Measurements from ENCODE around the gene SLC39A3. TPM values are rescaled to one million over a fixed set of nuclear protein-coding genes. Genes with fewer than 3 reads are reported as not detected.
A peak's percentile ranks its signal among the peaks of the same experiment; 100 is the strongest.

Gene SLC39A3
- total RNA-seq, 5 donors from 2014 or later (not counting 1 experiment from before 2014, with no cell fraction given) = 13.2 to 24.5 (median 19.6) TPM

DNA sequence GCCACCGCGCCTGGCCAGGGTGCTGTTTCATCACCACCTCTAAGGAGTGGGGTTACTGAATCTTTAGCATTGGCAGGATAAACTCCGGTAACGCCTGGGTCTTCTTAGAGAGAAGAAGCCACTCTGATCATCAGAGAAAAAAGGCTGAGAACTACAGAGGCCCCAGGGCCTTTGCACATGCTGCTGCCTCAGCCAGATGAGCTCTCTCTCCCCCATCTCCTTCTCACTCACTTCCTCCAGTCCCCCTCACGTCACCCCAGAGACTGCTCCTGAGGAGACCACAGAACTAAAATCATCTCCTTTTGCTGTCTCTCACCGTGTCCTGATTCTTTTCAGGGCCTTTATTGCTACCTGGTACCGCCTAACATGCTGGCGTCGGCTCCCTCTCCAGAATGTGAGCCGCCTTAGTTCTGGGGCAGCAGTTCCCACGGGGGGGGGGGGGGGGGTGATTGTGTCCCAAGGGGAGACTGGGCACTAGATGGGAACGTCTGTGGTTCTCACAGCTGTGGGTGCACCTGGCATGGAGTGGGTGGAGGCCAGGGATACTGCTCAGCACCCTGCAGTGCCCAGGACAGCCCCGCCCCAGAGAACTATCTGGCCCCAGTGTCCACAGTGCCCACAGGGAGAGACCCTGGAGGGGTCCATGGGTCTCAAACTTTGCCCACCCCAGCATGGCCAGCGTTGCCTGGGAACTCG, 13.5 kb downstream of the SLC39A3 start:
- DNase-seq = no peak
- no peak overlapping the region for H3K4me3 Mint-ChIP-seq
- POLR2A ChIA-PET = no interaction called here

DNA sequence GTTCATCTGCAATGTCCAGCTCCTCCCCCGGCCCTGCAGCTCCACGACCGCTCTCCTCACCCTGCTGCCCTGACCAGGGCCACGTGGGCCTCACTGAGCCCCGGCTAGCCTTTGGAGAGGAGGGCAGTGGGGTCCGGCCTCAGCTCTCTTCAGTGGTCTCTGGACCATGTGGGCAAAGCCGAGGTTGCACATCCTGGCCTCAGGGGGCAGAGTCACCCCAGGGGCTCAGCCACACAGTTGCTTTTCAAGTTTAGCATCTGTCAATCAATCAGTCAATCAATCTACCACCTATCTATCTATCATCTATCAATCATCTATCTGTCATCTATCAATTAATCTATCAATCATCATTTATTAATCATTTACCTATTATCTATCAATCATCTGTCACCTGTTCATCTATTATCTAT, 15.7 kb downstream of the SLC39A3 start:
- ChIA-PET CTCF (no interaction called here), POLR2A (no interaction called here)
- Histone ChIP-seq H3K27me3 (replicated peaks in 1 of 2; ENCODE audit: control insufficient read depth in 2 of 2, extremely low read depth in 1 of 2, insufficient read depth in 2 of 2, low read length in 1 of 2) (peaks cover 3 to 70% of the 10 kb centered on the region in 2 experiments), H3K27ac (ENCODE audit: low read length) (no peak overlapping the region), H3K36me3 (ENCODE audit: control insufficient read depth in 2 of 2, extremely low read depth in 1 of 2, insufficient read depth in 1 of 2, low read length in 1 of 2) (no peaks in the 10 kb centered on the region), H3K4me3 (ENCODE audit: control insufficient read depth in 1 of 2, extremely low read depth in 1 of 2, low read length in 1 of 2) (no peak overlapping the region), H3K9me3 (no peaks in the 10 kb centered on the region), H3K4me1 (ENCODE audit: control insufficient read depth in 1 of 2, extremely low read depth in 1 of 2, insufficient read depth in 2 of 2, low read length in 2 of 2) (peaks cover 2 to 23% of the 10 kb centered on the region in 2 experiments)
- no peak for DNase-seq
- peaks cover 18 to 48% of the 10 kb centered on the region in 2 donors for H3K27me3 Mint-ChIP-seq
- H3K36me3 Mint-ChIP-seq = no peaks in the 10 kb centered on the region
- H3K4me1 Mint-ChIP-seq = peaks cover 0 to 11% (median 7%) of the 10 kb centered on the region in 3 donors
- H3K4me3 Mint-ChIP-seq = no peak overlapping the region
- no peak overlapping the region for H3K27ac Mint-ChIP-seq
- no peaks in the 10 kb centered on the region for H3K9me3 Mint-ChIP-seq
- ATAC-seq (replicated peaks in 1 of 4) = no peak
- 67% methylated on average over 6 of the region's 7 CpGs for WGBS (ENCODE audit: insufficient coverage)

More for the DNA sequence above, 13.5 kb downstream of the SLC39A3 start:
- H3K9me3 ChIP-seq = no peaks in the 10 kb centered on the region
- Mint-ChIP-seq H3K36me3 (no peaks in the 10 kb centered on the region), H3K9me3 (no peaks in the 10 kb centered on the region), H3K4me1 (peaks cover 0 to 7% (median 3%) of the 10 kb centered on the region in 3 donors), H3K27ac (no peak overlapping the region), H3K27me3 (peaks cover 14 to 39% of the 10 kb centered on the region in 2 donors)
- WGBS (ENCODE audit: insufficient coverage) = 58% methylated on average over 15 of the region's 15 CpGs
- no peak for ATAC-seq (replicated peaks in 1 of 4)
- peaks cover 3 to 56% of the 10 kb centered on the region in 2 experiments for H3K27me3 ChIP-seq (replicated peaks in 1 of 2; ENCODE audit: control insufficient read depth in 2 of 2, extremely low read depth in 1 of 2, insufficient read depth in 2 of 2, low read length in 1 of 2)
- CTCF ChIA-PET = no interaction called here
- no peak overlapping the region for H3K27ac ChIP-seq (ENCODE audit: low read length)
- H3K4me3 ChIP-seq (ENCODE audit: control insufficient read depth in 1 of 2, extremely low read depth in 1 of 2, low read length in 1 of 2) = no peak overlapping the region
- H3K36me3 ChIP-seq (ENCODE audit: control insufficient read depth in 2 of 2, extremely low read depth in 1 of 2, insufficient read depth in 1 of 2, low read length in 1 of 2) = no peaks in the 10 kb centered on the region
- peaks cover 0 to 11% of the 10 kb centered on the region in 2 experiments for H3K4me1 ChIP-seq (ENCODE audit: control insufficient read depth in 1 of 2, extremely low read depth in 1 of 2, insufficient read depth in 2 of 2, low read length in 2 of 2)

DNA sequence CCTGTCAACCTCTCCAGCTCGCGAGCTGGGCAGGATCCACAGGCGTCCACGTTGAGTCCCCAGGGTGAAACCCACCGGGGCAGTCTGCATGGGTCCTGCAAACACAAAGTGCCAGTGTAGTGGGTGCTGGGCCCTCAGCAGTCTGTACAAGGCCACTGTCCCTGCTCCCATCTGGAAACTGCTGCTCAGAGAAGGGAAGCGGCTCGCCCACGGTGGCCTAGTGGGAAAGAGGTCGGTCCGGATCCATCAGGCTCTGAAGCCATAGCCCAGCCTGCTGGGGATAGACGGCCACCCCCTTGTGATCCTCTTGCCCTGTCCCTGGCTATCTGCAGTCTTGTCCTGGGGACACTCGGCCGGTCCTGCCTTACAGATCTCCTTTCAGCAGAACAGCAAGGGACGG, 16.1 kb downstream of the SLC39A3 start:
- Mint-ChIP-seq H3K27me3 (peaks cover 18 to 52% of the 10 kb centered on the region in 2 donors), H3K4me1 (peaks cover 0 to 11% (median 7%) of the 10 kb centered on the region in 3 donors), H3K4me3 (no peak overlapping the region), H3K27ac (no peak overlapping the region), H3K9me3 (no peaks in the 10 kb centered on the region), H3K36me3 (no peaks in the 10 kb centered on the region)
- Histone ChIP-seq H3K27me3 (replicated peaks in 1 of 2; ENCODE audit: control insufficient read depth in 2 of 2, extremely low read depth in 1 of 2, insufficient read depth in 2 of 2, low read length in 1 of 2) (peaks cover 3 to 74% of the 10 kb centered on the region in 2 experiments), H3K27ac (ENCODE audit: low read length) (no peak overlapping the region), H3K9me3 (no peaks in the 10 kb centered on the region), H3K4me1 (ENCODE audit: control insufficient read depth in 1 of 2, extremely low read depth in 1 of 2, insufficient read depth in 2 of 2, low read length in 2 of 2) (peaks cover 2 to 23% of the 10 kb centered on the region in 2 experiments), H3K36me3 (ENCODE audit: control insufficient read depth in 2 of 2, extremely low read depth in 1 of 2, insufficient read depth in 1 of 2, low read length in 1 of 2) (no peaks in the 10 kb centered on the region), H3K4me3 (ENCODE audit: control insufficient read depth in 1 of 2, extremely low read depth in 1 of 2, low read length in 1 of 2) (no peak overlapping the region)
- POLR2A ChIA-PET = no interaction called here
- CTCF ChIA-PET = no interaction called here
- no peak for ATAC-seq (replicated peaks in 1 of 4)
- WGBS (ENCODE audit: insufficient coverage) = 87% methylated on average over 14 of the region's 14 CpGs
- no peak for DNase-seq

DNA sequence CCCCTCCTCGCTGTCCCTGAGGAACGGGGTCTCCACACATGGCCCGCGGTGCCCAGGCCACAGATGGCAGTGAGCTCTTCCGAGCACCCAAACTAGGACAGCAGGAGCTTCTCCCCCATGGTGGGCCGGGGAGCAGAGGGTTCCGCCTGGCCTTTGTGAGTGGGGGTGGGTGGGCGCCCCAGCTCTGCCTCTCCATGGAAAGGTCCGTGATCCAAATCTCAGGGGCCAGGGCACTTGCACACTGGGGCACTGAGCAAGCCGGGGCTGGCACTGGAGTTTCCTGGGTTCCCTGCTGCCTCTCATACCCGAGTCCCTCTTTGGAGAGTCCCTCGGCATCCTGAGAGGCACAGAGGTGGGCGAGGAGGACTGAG, 16.5 kb downstream of the SLC39A3 start:
- no peak for ATAC-seq (replicated peaks in 1 of 4)
- WGBS (ENCODE audit: insufficient coverage) = 85% methylated on average over 11 of the region's 13 CpGs
- no peak for DNase-seq
- ChIA-PET POLR2A (no interaction called here), CTCF (no interaction called here)
- H3K4me3 Mint-ChIP-seq = peak overlapping the region in 1 of 3 donors; percentile 49
- H3K27me3 Mint-ChIP-seq = peaks cover 18 to 56% of the 10 kb centered on the region in 2 donors
- no peaks in the 10 kb centered on the region for H3K36me3 Mint-ChIP-seq
- Histone ChIP-seq H3K27me3 (replicated peaks in 1 of 2; ENCODE audit: control insufficient read depth in 2 of 2, extremely low read depth in 1 of 2, insufficient read depth in 2 of 2, low read length in 1 of 2) (peaks cover 3 to 78% of the 10 kb centered on the region in 2 experiments), H3K27ac (ENCODE audit: low read length) (no peak overlapping the region), H3K36me3 (ENCODE audit: control insufficient read depth in 2 of 2, extremely low read depth in 1 of 2, insufficient read depth in 1 of 2, low read length in 1 of 2) (no peaks in the 10 kb centered on the region), H3K9me3 (no peaks in the 10 kb centered on the region), H3K4me3 (ENCODE audit: control insufficient read depth in 1 of 2, extremely low read depth in 1 of 2, low read length in 1 of 2) (no peak overlapping the region), H3K4me1 (ENCODE audit: control insufficient read depth in 1 of 2, extremely low read depth in 1 of 2, insufficient read depth in 2 of 2, low read length in 2 of 2) (peaks cover 2 to 23% of the 10 kb centered on the region in 2 experiments)
- H3K9me3 Mint-ChIP-seq = no peaks in the 10 kb centered on the region
- H3K27ac Mint-ChIP-seq = no peak overlapping the region
- H3K4me1 Mint-ChIP-seq = peaks cover 0 to 11% (median 7%) of the 10 kb centered on the region in 3 donors

DNA sequence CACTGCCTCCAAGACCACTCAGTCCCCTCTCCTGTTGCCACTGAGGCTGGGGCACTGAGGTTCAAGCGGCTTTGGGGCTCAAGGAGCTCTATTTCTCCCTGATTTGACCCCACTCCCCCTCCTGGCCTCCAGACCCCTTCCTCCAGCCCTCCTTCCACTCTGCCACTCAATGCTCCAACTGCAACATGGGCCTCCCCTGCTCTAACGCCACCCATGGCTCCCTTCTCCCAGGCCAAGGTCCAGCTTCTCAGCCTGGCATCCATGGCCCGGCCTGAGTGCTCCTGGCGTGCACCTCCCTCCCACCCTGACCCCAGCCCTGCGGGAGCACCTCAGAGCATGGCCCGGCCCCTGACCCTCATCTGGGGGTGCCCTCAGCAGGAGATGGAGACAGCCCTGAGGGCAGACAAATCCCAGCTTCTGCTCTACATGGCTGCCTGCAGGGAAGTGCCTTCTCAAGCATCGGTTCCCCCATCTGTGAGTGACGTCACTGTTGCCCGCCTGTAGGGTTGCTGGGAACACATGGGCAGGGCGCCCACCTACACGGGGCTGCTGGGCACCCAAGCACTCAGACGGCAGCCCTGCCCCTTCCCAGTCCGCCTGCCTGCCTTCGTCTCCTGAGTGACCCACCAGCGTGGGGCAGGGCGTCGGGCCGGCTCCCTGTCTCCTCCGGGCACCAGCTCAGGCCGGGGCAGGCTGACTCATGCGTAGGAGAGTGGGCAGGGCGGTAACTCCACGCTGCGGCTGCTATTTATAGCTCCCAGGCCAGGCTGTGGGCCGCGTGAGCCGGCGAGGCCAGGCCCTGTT, 17.1 kb downstream of the SLC39A3 start:
- DNase-seq = no peak
- H3K27me3 Mint-ChIP-seq = peaks cover 22 to 58% of the 10 kb centered on the region in 2 donors
- CTCF ChIA-PET = no interaction called here
- H3K27ac Mint-ChIP-seq = no peak overlapping the region
- peaks cover 3 to 82% of the 10 kb centered on the region in 2 experiments for H3K27me3 ChIP-seq (replicated peaks in 1 of 2; ENCODE audit: control insufficient read depth in 2 of 2, extremely low read depth in 1 of 2, insufficient read depth in 2 of 2, low read length in 1 of 2)
- no peak for ATAC-seq (replicated peaks in 1 of 4)
- no peaks in the 10 kb centered on the region for H3K36me3 ChIP-seq (ENCODE audit: control insufficient read depth in 2 of 2, extremely low read depth in 1 of 2, insufficient read depth in 1 of 2, low read length in 1 of 2)
- 76% methylated on average over 26 of the region's 28 CpGs for WGBS (ENCODE audit: insufficient coverage)
- no peak overlapping the region for H3K27ac ChIP-seq (ENCODE audit: low read length)
- no peaks in the 10 kb centered on the region for H3K36me3 Mint-ChIP-seq
- H3K4me3 ChIP-seq (ENCODE audit: control insufficient read depth in 1 of 2, extremely low read depth in 1 of 2, low read length in 1 of 2) = no peak overlapping the region
- H3K4me1 ChIP-seq (ENCODE audit: control insufficient read depth in 1 of 2, extremely low read depth in 1 of 2, insufficient read depth in 2 of 2, low read length in 2 of 2) = peaks cover 2 to 23% of the 10 kb centered on the region in 2 experiments
- POLR2A ChIA-PET = interaction anchor here in 1 of 2 donors (0.7 kb wide), 1 partner anchor 32 kb away, joined by 3 read pairs; no protein-coding TSS in a partner anchor
- H3K9me3 Mint-ChIP-seq = no peaks in the 10 kb centered on the region
- H3K4me1 Mint-ChIP-seq = peaks cover 0 to 11% (median 7%) of the 10 kb centered on the region in 3 donors
- H3K4me3 Mint-ChIP-seq = peak overlapping the region in 1 of 3 donors; percentile 49
- H3K9me3 ChIP-seq = no peaks in the 10 kb centered on the region

DNA sequence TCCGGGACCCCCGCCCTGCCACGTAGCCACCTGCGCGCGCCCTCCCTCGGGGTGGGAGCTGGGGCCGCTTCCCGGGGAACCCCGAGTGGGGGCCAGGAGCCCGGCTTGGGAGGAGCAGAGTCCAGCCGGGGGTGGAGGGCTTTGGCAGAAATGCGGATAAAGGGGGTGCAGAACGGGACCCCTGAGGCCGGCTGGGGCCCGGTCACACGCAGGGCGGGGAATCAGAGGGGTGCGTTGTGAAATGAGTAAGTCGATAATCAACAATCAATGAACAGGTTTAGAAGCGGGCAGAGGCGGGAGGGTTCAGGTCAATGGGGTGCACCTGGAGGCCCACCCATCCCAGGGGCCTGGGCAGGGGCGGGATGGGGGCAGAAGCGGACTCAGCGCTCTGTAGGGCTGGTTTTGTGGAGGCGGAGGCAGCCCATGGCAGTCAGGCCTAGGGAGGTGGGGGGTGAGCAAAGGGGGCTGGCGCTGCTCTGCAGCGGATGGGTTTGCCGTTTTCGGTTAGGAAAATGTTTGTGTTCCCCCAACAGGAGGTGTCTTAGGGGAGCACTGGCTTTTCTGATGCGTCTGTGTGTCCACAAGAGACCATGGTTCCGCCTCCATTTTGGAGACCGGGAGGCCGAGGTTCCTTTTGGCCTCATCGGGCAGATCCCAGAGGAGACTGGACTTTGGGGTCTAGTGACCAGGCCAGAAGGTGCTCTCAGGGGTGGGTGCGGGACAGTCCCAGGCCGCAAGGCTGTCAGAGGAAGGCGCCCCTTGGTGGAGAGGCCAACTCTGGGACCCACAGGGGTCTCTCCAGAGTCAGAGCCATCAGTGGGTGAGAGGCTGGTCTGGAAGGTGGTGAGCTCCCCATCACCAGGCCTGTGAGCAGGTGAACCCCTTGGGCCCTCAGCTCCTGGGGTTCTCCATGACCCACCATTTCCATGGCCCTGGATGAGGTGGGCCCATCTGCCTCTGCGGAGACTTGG, 18.0 kb downstream of the SLC39A3 start:
- Mint-ChIP-seq H3K27ac (no peak overlapping the region), H3K4me3 (peak overlapping the region; percentile 17 to 61 (median 28)), H3K27me3 (peaks cover 22 to 54% of the 10 kb centered on the region in 2 donors), H3K4me1 (peaks cover 0 to 8% (median 5%) of the 10 kb centered on the region in 3 donors), H3K9me3 (no peaks in the 10 kb centered on the region), H3K36me3 (no peaks in the 10 kb centered on the region)
- Histone ChIP-seq H3K4me1 (ENCODE audit: control insufficient read depth in 1 of 2, extremely low read depth in 1 of 2, insufficient read depth in 2 of 2, low read length in 2 of 2) (peaks cover 2 to 20% of the 10 kb centered on the region in 2 experiments), H3K9me3 (no peaks in the 10 kb centered on the region), H3K27ac (ENCODE audit: low read length) (no peak overlapping the region), H3K36me3 (ENCODE audit: control insufficient read depth in 2 of 2, extremely low read depth in 1 of 2, insufficient read depth in 1 of 2, low read length in 1 of 2) (no peaks in the 10 kb centered on the region), H3K27me3 (replicated peaks in 1 of 2; ENCODE audit: control insufficient read depth in 2 of 2, extremely low read depth in 1 of 2, insufficient read depth in 2 of 2, low read length in 1 of 2) (peaks cover 3 to 79% of the 10 kb centered on the region in 2 experiments), H3K4me3 (ENCODE audit: control insufficient read depth in 1 of 2, extremely low read depth in 1 of 2, low read length in 1 of 2) (peak overlapping the region in 1 of 2 donors; percentile 49)
- no peak for DNase-seq
- ChIA-PET POLR2A (no interaction called here), CTCF (no interaction called here)
- ATAC-seq (replicated peaks in 1 of 4) = no peak
- 33% methylated on average over 33 of the region's 39 CpGs for WGBS (ENCODE audit: insufficient coverage)

Measured in T-cell (primary cell).